Astrocyte (in vitro differentiated cells and primary cell): Measurements from ENCODE around the gene PRKG2.

ENCODE experiments used
- CTCF ChIP-seq: IDR thresholded peaks from 2 replicates; pipeline ENCODE4 v1.5.1; 2011; ENCODE audit warnings: low read depth, mild to moderate bottlenecking, inconsistent platforms, low read length, moderate library complexity; ENCODE audit not compliant: insufficient read depth
- EZH2 ChIP-seq: IDR thresholded peaks from 2 replicates; pipeline ENCODE4 v1.6.1; 2012; ENCODE audit warnings: mild to moderate bottlenecking, low read length, inconsistent platforms; ENCODE audit not compliant: insufficient read depth

GRCh38 chr4:81065446-81065845 is 149.6 kb downstream of the PRKG2 start:
- TF ChIP-seq CTCF (no peak), EZH2 (no peak)
